ENCODE data around the gene ST6GAL1.

GRCh38 chr3:187076297-187076696 is 146.0 kb downstream of the ST6GAL1 start:
- no peak for TF ChIP-seq CTCF (IDR thresholded peaks at IDR 0.05 in 4 of 5, conservative IDR thresholded peaks at IDR 0.05 in 1 of 5)
- TF ChIP-seq POLR2A (IDR thresholded peaks at IDR 0.05): no peak

Measured in gastrocnemius medialis (tissue), 4 donors.